Measurements from ENCODE around the gene ZNF280C. TPM values are rescaled to one million over a fixed set of nuclear protein-coding genes. Genes with fewer than 3 reads are reported as not detected.

The ZNF280C gene
- total RNA-seq, 1 experiment from 2014 or later = 4.6 TPM

- peaks cover 35% of the 10 kb centered on the region for H3K79me2 ChIP-seq (ENCODE audit: low read length)
- H2AFZ ChIP-seq (ENCODE audit: low read length) = no peak overlapping the region
- H3K4me3 ChIP-seq (ENCODE audit: low read length) = no peak overlapping the region
- H3K4me2 ChIP-seq (ENCODE audit: low read length) = no peak overlapping the region
- H3K27me3 ChIP-seq (ENCODE audit: low read length) = no peaks in the 10 kb centered on the region
- no peaks in the 10 kb centered on the region for H3K36me3 ChIP-seq (ENCODE audit: low read depth, low read length)
- ATAC-seq (no peak), DNase-seq (no peak)
- no peak overlapping the region for H3K27ac ChIP-seq (ENCODE audit: low read length)
- H3K9ac ChIP-seq (ENCODE audit: low read length) = no peak overlapping the region
- H3K4me1 ChIP-seq (ENCODE audit: insufficient read depth, low read length) = peaks cover 16% of the 10 kb centered on the region; the same call in 1 of the 2 replicates
- ChIA-PET CTCF (no interaction called here), POLR2A (ENCODE audit: unreplicated experiment) (no interaction called here)
- H3F3A ChIP-seq (ENCODE audit: low read length, unreplicated experiment) = no peaks in the 10 kb centered on the region
- TF ChIP-seq EZH2phosphoT487 (IDR thresholded peaks at IDR 0.05; ENCODE audit: borderline replicate concordance, low read length) = no peak
- TF ChIP-seq EZH2 (IDR thresholded peaks at IDR 0.05; ENCODE audit: low read length, unreplicated experiment) = no peak
- TF ChIP-seq CTCF (conservative IDR thresholded peaks at IDR 0.05; ENCODE audit: low read depth, low read length) = no peak
- H4K20me1 ChIP-seq (ENCODE audit: low read length) = no peaks in the 10 kb centered on the region
- no peaks in the 10 kb centered on the region for H3K9me2 ChIP-seq (replicated peaks; ENCODE audit: low read length)
- BruUV-seq (replicated peaks) = no TSS peak
- H3K9me3 ChIP-seq (ENCODE audit: low read length) = no peaks in the 10 kb centered on the region
- intact Hi-C loops (cut with micrococcal nuclease) = no loop called here
Observed at GRCh38 chrX:130261296-130261893, 7.3 kb downstream of the ZNF280C start.

- DNase-seq (peak; percentile 7), ATAC-seq (no peak)
- Histone ChIP-seq H3K9ac (ENCODE audit: low read length) (no peak overlapping the region), H3K4me3 (ENCODE audit: low read length) (no peak overlapping the region), H3F3A (ENCODE audit: low read length, unreplicated experiment) (no peaks in the 10 kb centered on the region), H3K27ac (ENCODE audit: low read length) (no peak overlapping the region), H3K4me1 (ENCODE audit: insufficient read depth, low read length) (peaks cover 12% of the 10 kb centered on the region; the same call in 1 of the 2 replicates), H4K20me1 (ENCODE audit: low read length) (no peaks in the 10 kb centered on the region), H3K36me3 (ENCODE audit: low read depth, low read length) (no peaks in the 10 kb centered on the region), H3K9me3 (ENCODE audit: low read length) (no peaks in the 10 kb centered on the region), H3K79me2 (ENCODE audit: low read length) (peaks cover 26% of the 10 kb centered on the region), H2AFZ (ENCODE audit: low read length) (no peak overlapping the region), H3K27me3 (ENCODE audit: low read length) (no peaks in the 10 kb centered on the region), H3K4me2 (ENCODE audit: low read length) (no peak overlapping the region), H3K9me2 (replicated peaks; ENCODE audit: low read length) (no peaks in the 10 kb centered on the region)
- intact Hi-C loops (cut with micrococcal nuclease) = no loop called here
- ChIA-PET CTCF (no interaction called here), POLR2A (ENCODE audit: unreplicated experiment) (no interaction called here)
- no TSS peak for BruUV-seq (replicated peaks)
- TF ChIP-seq EZH2 (IDR thresholded peaks at IDR 0.05; ENCODE audit: low read length, unreplicated experiment) = no peak
- no peak for TF ChIP-seq CTCF (conservative IDR thresholded peaks at IDR 0.05; ENCODE audit: low read depth, low read length)
- no peak for TF ChIP-seq EZH2phosphoT487 (IDR thresholded peaks at IDR 0.05; ENCODE audit: borderline replicate concordance, low read length)
Observed at GRCh38 chrX:130260316-130260715, 8.4 kb downstream of the ZNF280C start.

- Histone ChIP-seq H3K79me2 (ENCODE audit: low read length) (no peaks in the 10 kb centered on the region), H3K9me3 (ENCODE audit: low read length) (no peaks in the 10 kb centered on the region), H3K4me3 (ENCODE audit: low read length) (no peak overlapping the region), H3K4me2 (ENCODE audit: low read length) (no peak overlapping the region), H3K27ac (ENCODE audit: low read length) (no peak overlapping the region), H4K20me1 (ENCODE audit: low read length) (no peaks in the 10 kb centered on the region), H3F3A (ENCODE audit: low read length, unreplicated experiment) (no peaks in the 10 kb centered on the region), H3K9ac (ENCODE audit: low read length) (no peak overlapping the region), H3K4me1 (ENCODE audit: insufficient read depth, low read length) (no peaks in the 10 kb centered on the region), H3K9me2 (replicated peaks; ENCODE audit: low read length) (no peaks in the 10 kb centered on the region), H3K36me3 (ENCODE audit: low read depth, low read length) (no peaks in the 10 kb centered on the region), H3K27me3 (ENCODE audit: low read length) (no peaks in the 10 kb centered on the region), H2AFZ (ENCODE audit: low read length) (no peak overlapping the region)
- CTCF ChIA-PET = no interaction called here
- peak; percentile 13; the same call in 1 of the 2 replicates for ATAC-seq
- DNase-seq = no peak
- intact Hi-C loops (cut with micrococcal nuclease) = no loop called here
- TF ChIP-seq CTCF (conservative IDR thresholded peaks at IDR 0.05; ENCODE audit: low read depth, low read length) (no peak), EZH2phosphoT487 (IDR thresholded peaks at IDR 0.05; ENCODE audit: borderline replicate concordance, low read length) (no peak)
- no TSS peak for BruUV-seq (replicated peaks)
- POLR2A ChIA-PET (ENCODE audit: unreplicated experiment) = no interaction called here
Observed at GRCh38 chrX:130253916-130254315, 14.8 kb downstream of the ZNF280C start.
